HCT116 (cell line): ENCODE measurements around the gene COTL1. TPM values are rescaled to one million over a fixed set of nuclear protein-coding genes. Genes with fewer than 3 reads are reported as not detected.
"Not testable (repeated sequence)": the region's sequence is repeated elsewhere in the genome, so short reads cannot be mapped to it uniquely, and the experiment has no call there.

Experiments
- ATAC-seq: fragments of 200-7000 bp; cut with Tn5 transposase; 2 replicates; pipeline ENCODE4 v1.9.1; 2020; ENCODE audit warnings: mild to moderate bottlenecking, moderate library complexity
- BruUV-seq: library from RNA; stranded (reverse); fragments of 400-500 nt; replicated peaks from 2 replicates; lab custom pipeline; 2021; lab: Mats Ljungman, UMichigan
- CTCF ChIA-PET: fragments of 300-600 bp; sonication (Branson Sonifier 250); formaldehyde crosslinking; loops from one replicate; lab custom pipeline; 2021; ENCODE audit warnings: antibody characterized with exemption; lab: Charles Lee
- POLR2A ChIA-PET: fragments of 300-600, 350-600 bp; sonication (Branson Sonifier 250); formaldehyde crosslinking; loops from one replicate; lab custom pipeline; 2021; ENCODE audit warnings: antibody characterized with exemption; lab: Charles Lee
- RAD21 ChIA-PET, 2 experiments: fragments of 300-600 bp; sonication (Branson Sonifier 250); formaldehyde crosslinking; loops; one replicate each; lab custom pipeline; 2023; ENCODE audit warnings: low total read pairs in 2 of 2; ENCODE audit not compliant: uncharacterized antibody in 2 of 2, unreplicated experiment in 2 of 2, low non-redundant PET in 1 of 2; lab: Charles Lee
- DNase-seq: peaks from one replicate; pipeline ENCODE4 v3.0.0-alpha.2; 2010; ENCODE audit warnings: low read depth, low spot score
- H2AFZ ChIP-seq: fragments of 200-600 bp; shearing (Covaris generic), sonication (generic); 2 replicates; pipeline ENCODE4 v1.6.1; 2017; ENCODE audit warnings: low read depth, mixed run types, mixed read lengths, antibody characterized with exemption, low read length; ENCODE audit not compliant: poor library complexity, severe bottlenecking
- H3K27ac ChIP-seq: 2 replicates; pipeline ENCODE4 v1.5.1; 2012; ENCODE audit warnings: low read depth, low read length
- H3K27me3 ChIP-seq: fragments of 200-600 bp; sonication (generic); 2 replicates; pipeline ENCODE4 v1.6.1; 2016; ENCODE audit warnings: mixed run types, low read length, mixed read lengths; ENCODE audit not compliant: insufficient read depth
- H3K36me3 ChIP-seq, 2 experiments: fragments of 200-500 bp in 1 of 2; fragments of 200-600 bp in 1 of 2; sonication (Bioruptor generic) in 1 of 2; sonication (generic) in 1 of 2; 2 replicates each; pipeline versions ENCODE4 v1.5.1 to v1.6.1; 2014 to 2016; ENCODE audit warnings: low read length in 2 of 2, inconsistent platforms in 1 of 2, mixed read lengths in 1 of 2, mixed run types in 1 of 2; ENCODE audit not compliant: insufficient read depth in 2 of 2, control insufficient read depth in 1 of 2
- H3K4me1 ChIP-seq, 2 experiments: fragments of 200-600 bp in 1 of 2; sonication (generic) in 1 of 2; 2 replicates each; pipeline versions ENCODE4 v1.5.1 to v1.6.1; 2012 to 2017; ENCODE audit warnings: low read length in 2 of 2, inconsistent platforms in 1 of 2, mild to moderate bottlenecking in 1 of 2, mixed read lengths in 1 of 2, mixed run types in 1 of 2, moderate library complexity in 1 of 2; ENCODE audit not compliant: insufficient read depth in 2 of 2, control insufficient read depth in 1 of 2
- H3K4me2 ChIP-seq: fragments of 200-600 bp; sonication (generic); 2 replicates; pipeline ENCODE4 v1.6.1; 2017; ENCODE audit warnings: mixed run types, low read length, mixed read lengths
- H3K4me3 ChIP-seq, 2 experiments: fragments of 200-600 bp in 1 of 2; sonication (generic) in 1 of 2; replicated peaks in 1 of 2; 2 replicates each; pipeline ENCODE4 v1.5.1; 2011 to 2016; ENCODE audit warnings: low read length in 2 of 2, control low read depth in 1 of 2, low read depth in 1 of 2, mild to moderate bottlenecking in 1 of 2, mixed read lengths in 1 of 2, mixed run types in 1 of 2
- H3K79me2 ChIP-seq: fragments of 200-600 bp; sonication (generic); 2 replicates; pipeline ENCODE4 v1.6.1; 2017; ENCODE audit warnings: mild to moderate bottlenecking, mixed run types, low read length, moderate library complexity, mixed read lengths; ENCODE audit not compliant: insufficient read depth
- H3K9ac ChIP-seq: fragments of 200-600 bp; sonication (generic); 2 replicates; pipeline ENCODE4 v1.6.1; 2016; ENCODE audit warnings: low read length, mixed read lengths
- H3K9me2 ChIP-seq: fragments of 200-600 bp; sonication (generic), shearing (Covaris generic); 2 replicates; pipeline ENCODE4 v1.6.1; 2017; ENCODE audit warnings: mixed run types, mild to moderate bottlenecking, moderate library complexity; ENCODE audit not compliant: insufficient read depth
- H3K9me3 ChIP-seq, 2 experiments: fragments of 200-500 bp in 1 of 2; fragments of 200-600 bp in 1 of 2; sonication (Bioruptor generic) in 1 of 2; sonication (generic) in 1 of 2; 2 replicates each; pipeline ENCODE4 v1.6.1; 2014 to 2017; ENCODE audit warnings: low read length in 2 of 2, mixed read lengths in 2 of 2, inconsistent platforms in 1 of 2, low read depth in 1 of 2, mild to moderate bottlenecking in 1 of 2, mixed run types in 1 of 2, moderate library complexity in 1 of 2; ENCODE audit not compliant: control insufficient read depth in 1 of 2, insufficient read depth in 1 of 2
- H4K20me1 ChIP-seq: fragments of 200-600 bp; sonication (generic), shearing (Covaris generic); 2 replicates; pipeline ENCODE4 v1.6.1; 2017; ENCODE audit warnings: mixed run types, mild to moderate bottlenecking, moderate library complexity; ENCODE audit not compliant: insufficient read depth
- CEBPB ChIP-seq: IDR thresholded peaks from 2 replicates; pipeline ENCODE4 v1.6.1; 2012; ENCODE audit warnings: low read depth
- CTCF ChIP-seq, 3 experiments: fragments of 200-600 bp in 1 of 3; sonication (generic) in 1 of 3; IDR thresholded peaks in 2 of 3; conservative IDR thresholded peaks in 1 of 3; 2 replicates each; pipeline ENCODE4 v1.5.1; 2012 to 2017; ENCODE audit warnings: low read depth in 2 of 3, low read length in 2 of 3, antibody characterized with exemption in 1 of 3, borderline replicate concordance in 1 of 3, control low read depth in 1 of 3, mild to moderate bottlenecking in 1 of 3, mixed read lengths in 1 of 3, mixed run types in 1 of 3, moderate library complexity in 1 of 3; ENCODE audit not compliant: insufficient read depth in 1 of 3
- EGR1 ChIP-seq: IDR thresholded peaks from 2 replicates; pipeline ENCODE4 v1.6.1; 2012; ENCODE audit warnings: low read depth
- SP1 ChIP-seq: IDR thresholded peaks from 2 replicates; pipeline ENCODE4 v1.6.1; 2012; ENCODE audit warnings: low read depth
- SRF ChIP-seq: IDR thresholded peaks from 2 replicates; pipeline ENCODE4 v1.6.1; 2012; ENCODE audit warnings: low read depth
- YY1 ChIP-seq: IDR thresholded peaks from 2 replicates; pipeline ENCODE4 v1.6.1; 2011; ENCODE audit warnings: low read length, low read depth, moderate library complexity, mild to moderate bottlenecking; ENCODE audit not compliant: insufficient replicate concordance; ENCODE audit errors: extremely low read depth
- intact Hi-C: fragments of 100-400 bp; cut with micrococcal nuclease; formaldehyde crosslinking; loops from 2 replicates; pipeline ENCODE4 v1.10.0; 2022
- total RNA-seq: library from RNA; stranded (reverse); gene quantifications from one replicate; pipeline ENCODE4 v1.2.1, GENCODE V29; 2021; ENCODE audit not compliant: unreplicated experiment

The COTL1 gene
- total RNA-seq, 1 experiment from 2014 or later: 276 TPM

GRCh38 chr16:84524941-84525581 lies 92.8 kb downstream of the COTL1 start:
- POLR2A ChIA-PET, H3K27ac ChIP-seq, H3K9me2 ChIP-seq, H3K9ac ChIP-seq, H3K9me3 ChIP-seq, intact Hi-C loops, H3K36me3 ChIP-seq, H4K20me1 ChIP-seq, H3K27me3 ChIP-seq, H3K4me2 ChIP-seq, CTCF ChIA-PET, DNase-seq, H3K79me2 ChIP-seq, RAD21 ChIA-PET, BruUV-seq, H2AFZ ChIP-seq, H3K4me3 ChIP-seq: not testable (repeated sequence)
- peak; percentile 37; the same call in 1 of the 2 replicates for ATAC-seq
- peaks cover 0 to 13% of the 10 kb centered on the region in 2 experiments; a peak in 2 of 4 replicates for H3K4me1 ChIP-seq

- no TSS peak for BruUV-seq
- no peak for DNase-seq
- H3K36me3 ChIP-seq: no peaks in the 10 kb centered on the region
- no peak for ATAC-seq
- no peaks in the 10 kb centered on the region; a peak in 1 of 4 replicates for H3K9me3 ChIP-seq
- no peak overlapping the region for H3K4me2 ChIP-seq
- H3K27ac ChIP-seq: no peak overlapping the region
- RAD21 ChIA-PET: no interaction called here
- no peaks in the 10 kb centered on the region for H4K20me1 ChIP-seq
- H3K9ac ChIP-seq: no peak overlapping the region
- POLR2A ChIA-PET: no interaction called here
- H2AFZ ChIP-seq: no peak overlapping the region
- H3K27me3 ChIP-seq: no peaks in the 10 kb centered on the region; the same call in 1 of the 2 replicates
- no peak for TF ChIP-seq EGR1
- no peak for TF ChIP-seq SP1
- TF ChIP-seq CTCF (IDR thresholded peaks at IDR 0.05 in 2 of 3, conservative IDR thresholded peaks at IDR 0.05 in 1 of 3; ENCODE audit: borderline replicate concordance in 1 of 3, insufficient read depth in 1 of 3, low read depth in 2 of 3, low read length in 2 of 3): no peak
- no peak for TF ChIP-seq YY1
- no peak for TF ChIP-seq CEBPB
- TF ChIP-seq SRF: no peak
- H3K79me2 ChIP-seq: no peaks in the 10 kb centered on the region
- intact Hi-C loops: no loop called here
- CTCF ChIA-PET: no interaction called here
- H3K9me2 ChIP-seq: no peaks in the 10 kb centered on the region
- H3K4me3 ChIP-seq: no peak overlapping the region
- peaks cover 0 to 13% of the 10 kb centered on the region in 2 experiments; a peak in 2 of 4 replicates for H3K4me1 ChIP-seq
Measured at GRCh38 chr16:84524346-84524920, 93.4 kb downstream of the COTL1 start.
